Astrocyte (in vitro differentiated cells and primary cell): ENCODE data around the gene VSTM2B.

Experiments
- EZH2 ChIP-seq: IDR thresholded peaks from 2 replicates; pipeline ENCODE4 v1.6.1; 2012; ENCODE audit warnings: mild to moderate bottlenecking, low read length, inconsistent platforms; ENCODE audit not compliant: insufficient read depth
- TF ChIP-seq, protein P1 (sequence below): IDR thresholded peaks from 2 replicates; pipeline ENCODE4 v1.5.1; 2011; ENCODE audit warnings: low read depth, mild to moderate bottlenecking, inconsistent platforms, low read length, moderate library complexity; ENCODE audit not compliant: insufficient read depth

DNA sequence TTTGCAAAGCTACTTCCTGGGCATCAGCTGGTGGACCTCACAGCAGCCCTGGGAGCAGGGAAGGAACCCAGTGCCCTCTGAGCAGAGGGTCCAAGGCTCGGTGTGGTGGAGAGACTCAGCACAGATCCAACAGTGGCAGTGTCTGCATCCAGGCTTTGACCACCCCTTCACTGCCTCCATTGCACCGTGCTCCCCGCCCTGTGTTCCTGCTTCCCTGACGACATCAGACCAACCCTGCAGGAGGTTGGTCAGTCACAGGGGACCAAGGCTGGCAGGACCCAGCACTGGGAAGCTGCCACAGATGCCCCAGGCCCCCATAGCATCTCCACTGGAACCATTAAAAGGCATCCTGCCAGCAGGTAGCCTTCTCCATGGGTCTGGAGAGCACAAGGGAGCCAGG lies 7.8 kb upstream of the VSTM2B start:
- no peak for TF ChIP-seq EZH2
- TF ChIP-seq, protein P1, sequence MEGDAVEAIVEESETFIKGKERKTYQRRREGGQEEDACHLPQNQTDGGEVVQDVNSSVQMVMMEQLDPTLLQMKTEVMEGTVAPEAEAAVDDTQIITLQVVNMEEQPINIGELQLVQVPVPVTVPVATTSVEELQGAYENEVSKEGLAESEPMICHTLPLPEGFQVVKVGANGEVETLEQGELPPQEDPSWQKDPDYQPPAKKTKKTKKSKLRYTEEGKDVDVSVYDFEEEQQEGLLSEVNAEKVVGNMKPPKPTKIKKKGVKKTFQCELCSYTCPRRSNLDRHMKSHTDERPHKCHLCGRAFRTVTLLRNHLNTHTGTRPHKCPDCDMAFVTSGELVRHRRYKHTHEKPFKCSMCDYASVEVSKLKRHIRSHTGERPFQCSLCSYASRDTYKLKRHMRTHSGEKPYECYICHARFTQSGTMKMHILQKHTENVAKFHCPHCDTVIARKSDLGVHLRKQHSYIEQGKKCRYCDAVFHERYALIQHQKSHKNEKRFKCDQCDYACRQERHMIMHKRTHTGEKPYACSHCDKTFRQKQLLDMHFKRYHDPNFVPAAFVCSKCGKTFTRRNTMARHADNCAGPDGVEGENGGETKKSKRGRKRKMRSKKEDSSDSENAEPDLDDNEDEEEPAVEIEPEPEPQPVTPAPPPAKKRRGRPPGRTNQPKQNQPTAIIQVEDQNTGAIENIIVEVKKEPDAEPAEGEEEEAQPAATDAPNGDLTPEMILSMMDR = no peak
